ENCODE measurements around the gene C15orf39.

C15orf39 gene

GRCh38 chr15:75206006-75206405, 4.3 kb downstream of the C15orf39 start:
- no peak overlapping the region for H3K4me3 ChIP-seq (ENCODE audit: low read length)
- H4K20me1 ChIP-seq (ENCODE audit: insufficient read depth, low read length): peaks cover 79% of the 10 kb centered on the region
- no peaks in the 10 kb centered on the region for H3K9me3 ChIP-seq (ENCODE audit: insufficient read depth, low read length)
- H3K4me1 ChIP-seq (ENCODE audit: low read length): peaks cover 21% of the 10 kb centered on the region
- H3K9ac ChIP-seq (ENCODE audit: low read length): no peak overlapping the region
- H3K79me2 ChIP-seq (ENCODE audit: low read length): peaks cover 80% of the 10 kb centered on the region
- TF ChIP-seq CTCF (IDR thresholded peaks at IDR 0.05; ENCODE audit: low read depth, low read length) (no peak), EZH2phosphoT487 (IDR thresholded peaks at IDR 0.05; ENCODE audit: low read depth) (no peak)
- H2AFZ ChIP-seq (ENCODE audit: low read depth, low read length): no peak overlapping the region
- peaks cover 41% of the 10 kb centered on the region for H3K36me3 ChIP-seq (replicated peaks; ENCODE audit: low read depth, low read length)
- no peak overlapping the region for H3K4me2 ChIP-seq (ENCODE audit: low read length)
- no peaks in the 10 kb centered on the region for H3K27me3 ChIP-seq (ENCODE audit: low read depth, low read length)
- H3K27ac ChIP-seq (ENCODE audit: low read length): no peak overlapping the region

GRCh38 chr15:75206803-75207617, 5.3 kb downstream of the C15orf39 start:
- H3K4me1 ChIP-seq (ENCODE audit: low read length): peaks cover 19% of the 10 kb centered on the region
- no peak overlapping the region for H3K27ac ChIP-seq (ENCODE audit: low read length)
- peaks cover 84% of the 10 kb centered on the region for H3K79me2 ChIP-seq (ENCODE audit: low read length)
- H3K27me3 ChIP-seq (ENCODE audit: low read depth, low read length): no peaks in the 10 kb centered on the region
- peaks cover 89% of the 10 kb centered on the region for H4K20me1 ChIP-seq (ENCODE audit: insufficient read depth, low read length)
- H3K9me3 ChIP-seq (ENCODE audit: insufficient read depth, low read length): no peaks in the 10 kb centered on the region
- no peak overlapping the region for H3K9ac ChIP-seq (ENCODE audit: low read length)
- H2AFZ ChIP-seq (ENCODE audit: low read depth, low read length): no peak overlapping the region
- peaks cover 51% of the 10 kb centered on the region for H3K36me3 ChIP-seq (replicated peaks; ENCODE audit: low read depth, low read length)
- H3K4me2 ChIP-seq (ENCODE audit: low read length): no peak overlapping the region
- no peak overlapping the region for H3K4me3 ChIP-seq (ENCODE audit: low read length)
- no peak for TF ChIP-seq CTCF (IDR thresholded peaks at IDR 0.05; ENCODE audit: low read depth, low read length)
- TF ChIP-seq EZH2phosphoT487 (IDR thresholded peaks at IDR 0.05; ENCODE audit: low read depth): no peak

DNA sequence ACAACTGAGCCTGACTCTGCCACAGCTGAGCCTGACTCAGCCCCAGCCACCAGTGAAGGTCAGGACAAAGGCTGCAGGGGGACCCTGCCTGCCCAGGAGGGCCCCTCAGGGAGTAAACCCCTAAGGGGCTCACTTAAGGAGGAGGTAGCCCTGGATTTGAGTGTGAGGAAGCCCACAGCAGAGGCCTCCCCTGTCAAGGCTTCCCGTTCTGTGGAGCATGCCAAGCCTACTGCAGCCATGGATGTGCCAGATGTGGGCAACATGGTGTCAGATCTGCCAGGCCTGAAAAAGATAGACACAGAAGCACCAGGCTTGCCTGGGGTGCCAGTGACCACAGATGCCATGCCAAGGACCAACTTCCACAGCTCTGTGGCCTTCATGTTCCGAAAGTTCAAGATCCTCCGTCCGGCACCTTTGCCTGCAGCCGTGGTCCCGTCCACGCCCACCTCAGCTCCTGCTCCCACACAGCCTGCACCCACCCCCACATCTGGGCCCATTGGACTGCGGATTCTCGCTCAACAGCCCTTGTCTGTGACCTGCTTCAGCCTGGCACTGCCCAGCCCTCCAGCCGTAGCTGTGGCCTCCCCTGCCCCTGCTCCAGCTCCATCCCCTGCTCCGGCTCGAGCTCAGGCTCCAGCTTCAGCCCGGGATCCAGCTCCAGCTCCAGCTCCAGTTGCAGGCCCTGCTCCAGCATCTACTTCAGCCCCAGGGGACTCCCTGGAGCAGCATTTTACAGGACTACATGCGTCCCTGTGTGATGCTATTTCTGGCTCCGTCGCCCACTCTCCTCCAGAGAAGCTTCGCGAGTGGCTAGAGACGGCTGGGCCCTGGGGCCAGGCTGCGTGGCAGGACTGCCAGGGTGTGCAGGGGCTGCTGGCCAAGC, 6.2 kb downstream of the C15orf39 start:
- H3K79me2 ChIP-seq (ENCODE audit: low read length): peaks cover 76% of the 10 kb centered on the region
- no peaks in the 10 kb centered on the region for H3K27me3 ChIP-seq (ENCODE audit: low read depth, low read length)
- peaks cover 97% of the 10 kb centered on the region for H4K20me1 ChIP-seq (ENCODE audit: insufficient read depth, low read length)
- no peaks in the 10 kb centered on the region for H3K9me3 ChIP-seq (ENCODE audit: insufficient read depth, low read length)
- H3K4me2 ChIP-seq (ENCODE audit: low read length): no peak overlapping the region
- TF ChIP-seq CTCF (IDR thresholded peaks at IDR 0.05; ENCODE audit: low read depth, low read length): no peak
- TF ChIP-seq EZH2phosphoT487 (IDR thresholded peaks at IDR 0.05; ENCODE audit: low read depth): no peak
- no peak overlapping the region for H3K27ac ChIP-seq (ENCODE audit: low read length)
- peaks cover 19% of the 10 kb centered on the region for H3K4me1 ChIP-seq (ENCODE audit: low read length)
- H3K4me3 ChIP-seq (ENCODE audit: low read length): no peak overlapping the region
- H3K9ac ChIP-seq (ENCODE audit: low read length): no peak overlapping the region
- H2AFZ ChIP-seq (ENCODE audit: low read depth, low read length): no peak overlapping the region
- H3K36me3 ChIP-seq (replicated peaks; ENCODE audit: low read depth, low read length): peaks cover 60% of the 10 kb centered on the region

Measured in OCI-LY3 (cell line).